ENCODE data around the gene PCDHGA7.
"Not testable (repeated sequence)": the region's sequence is repeated elsewhere in the genome, so short reads cannot be mapped to it uniquely, and the experiment has no call there.

Gene PCDHGA7

DNA sequence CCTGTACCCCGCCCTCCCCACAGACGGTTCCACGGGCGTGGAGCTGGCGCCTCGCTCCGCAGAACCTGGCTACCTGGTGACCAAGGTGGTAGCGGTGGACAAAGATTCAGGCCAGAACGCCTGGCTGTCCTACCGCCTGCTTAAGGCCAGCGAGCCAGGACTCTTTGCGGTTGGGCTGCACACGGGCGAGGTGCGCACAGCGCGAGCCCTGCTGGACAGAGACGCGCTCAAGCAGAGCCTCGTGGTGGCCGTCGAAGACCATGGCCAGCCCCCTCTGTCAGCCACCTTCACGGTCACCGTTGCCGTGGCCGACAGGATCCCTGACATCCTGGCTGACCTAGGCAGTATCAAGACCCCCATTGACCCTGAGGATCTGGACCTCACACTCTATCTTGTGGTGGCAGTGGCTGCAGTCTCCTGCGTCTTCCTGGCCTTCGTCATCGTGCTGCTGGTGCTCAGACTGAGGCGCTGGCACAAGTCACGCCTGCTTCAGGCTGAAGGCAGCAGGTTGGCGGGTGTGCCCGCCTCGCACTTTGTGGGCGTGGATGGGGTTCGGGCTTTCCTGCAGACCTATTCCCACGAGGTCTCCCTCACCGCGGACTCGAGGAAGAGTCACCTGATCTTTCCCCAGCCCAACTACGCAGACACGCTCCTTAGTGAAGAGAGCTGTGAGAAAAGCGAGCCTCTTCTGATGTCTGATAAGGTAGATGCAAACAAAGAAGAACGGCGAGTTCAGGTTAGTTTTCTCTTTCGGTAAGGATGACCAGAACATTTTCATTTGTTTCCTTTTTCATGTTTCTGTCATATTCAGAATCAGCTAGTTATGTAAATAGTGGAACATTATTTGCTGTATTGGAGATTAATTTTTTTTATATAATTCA lies 16.3 kb upstream of the PCDHGA7 start:
- DNase-seq: no peak

DNA sequence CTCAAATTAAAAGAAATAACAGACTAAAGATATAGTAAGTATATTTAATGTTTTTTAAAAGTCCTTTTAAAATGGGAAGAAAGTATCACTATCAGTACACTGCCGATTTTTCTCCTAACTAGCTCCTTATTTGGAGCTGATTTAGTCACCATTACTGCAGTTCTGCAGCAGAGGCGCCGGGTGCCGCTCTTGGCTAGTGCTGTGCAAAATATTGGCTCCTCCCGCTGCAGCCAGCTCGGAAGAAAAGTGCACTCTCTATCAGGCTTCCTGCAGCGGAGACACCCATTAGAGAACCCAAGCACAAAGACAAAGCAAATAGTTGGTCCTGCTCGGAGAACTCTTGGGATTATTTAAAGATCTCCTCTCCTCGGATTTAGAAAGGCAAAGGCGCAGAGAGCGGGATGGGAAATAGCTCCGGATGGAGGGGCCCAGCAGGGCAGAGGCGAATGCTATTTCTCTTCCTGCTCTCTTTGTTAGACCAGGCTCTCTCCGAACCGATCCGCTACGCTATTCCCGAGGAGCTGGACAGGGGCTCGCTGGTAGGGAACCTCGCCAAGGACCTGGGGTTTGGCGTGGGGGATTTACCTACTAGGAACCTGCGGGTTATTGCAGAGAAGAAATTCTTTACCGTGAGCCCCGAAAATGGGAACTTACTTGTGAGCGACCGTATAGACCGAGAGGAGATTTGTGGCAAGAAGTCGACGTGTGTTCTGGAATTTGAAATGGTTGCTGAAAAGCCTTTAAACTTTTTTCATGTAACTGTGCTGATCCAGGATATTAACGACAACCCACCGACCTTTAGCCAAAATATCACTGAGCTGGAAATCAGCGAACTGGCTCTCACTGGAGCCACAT lies 12.3 kb upstream of the PCDHGA7 start, which contains the start of gene PCDHGB3:
Gene PCDHGB3, plus strand, starts transcription at position 249 of the 855 bp plus-strand sequence. Its CDS starts 153 bp downstream, at position 402.
- peak; percentile 10 for DNase-seq

DNA sequence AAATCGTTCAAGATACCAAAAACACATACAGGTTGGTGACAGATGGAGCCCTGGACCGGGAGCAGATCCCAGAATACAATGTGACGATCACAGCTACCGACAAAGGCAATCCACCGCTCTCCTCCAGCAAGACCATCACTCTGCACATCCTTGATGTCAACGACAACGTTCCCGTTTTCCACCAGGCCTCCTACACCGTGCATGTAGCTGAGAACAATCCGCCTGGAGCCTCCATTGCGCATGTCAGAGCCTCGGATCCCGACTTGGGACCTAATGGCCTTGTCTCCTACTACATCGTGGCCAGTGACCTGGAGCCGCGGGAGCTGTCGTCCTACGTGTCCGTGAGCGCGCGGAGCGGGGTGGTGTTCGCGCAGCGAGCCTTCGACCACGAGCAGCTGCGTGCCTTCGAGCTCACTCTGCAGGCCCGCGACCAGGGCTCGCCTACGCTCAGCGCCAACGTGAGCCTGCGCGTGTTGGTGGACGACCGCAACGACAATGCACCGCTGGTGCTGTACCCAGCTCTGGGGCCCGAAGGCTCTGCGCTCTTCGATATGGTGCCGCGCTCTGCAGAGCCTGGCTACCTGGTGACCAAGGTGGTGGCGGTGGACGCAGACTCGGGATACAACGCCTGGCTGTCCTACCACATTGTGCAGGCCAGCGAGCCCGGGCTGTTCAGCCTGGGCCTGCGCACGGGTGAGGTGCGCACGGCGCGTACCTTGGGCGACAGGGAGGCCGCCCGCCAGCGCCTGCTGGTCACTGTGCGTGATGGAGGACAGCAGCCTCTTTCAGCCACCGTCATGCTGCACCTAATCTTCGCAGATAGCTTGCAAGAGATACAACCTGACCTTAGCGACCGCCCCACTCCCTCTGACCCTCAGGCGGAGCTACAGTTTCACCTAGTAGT lies 10.7 kb upstream of the PCDHGA7 start:
- DNase-seq: no peak

DNA sequence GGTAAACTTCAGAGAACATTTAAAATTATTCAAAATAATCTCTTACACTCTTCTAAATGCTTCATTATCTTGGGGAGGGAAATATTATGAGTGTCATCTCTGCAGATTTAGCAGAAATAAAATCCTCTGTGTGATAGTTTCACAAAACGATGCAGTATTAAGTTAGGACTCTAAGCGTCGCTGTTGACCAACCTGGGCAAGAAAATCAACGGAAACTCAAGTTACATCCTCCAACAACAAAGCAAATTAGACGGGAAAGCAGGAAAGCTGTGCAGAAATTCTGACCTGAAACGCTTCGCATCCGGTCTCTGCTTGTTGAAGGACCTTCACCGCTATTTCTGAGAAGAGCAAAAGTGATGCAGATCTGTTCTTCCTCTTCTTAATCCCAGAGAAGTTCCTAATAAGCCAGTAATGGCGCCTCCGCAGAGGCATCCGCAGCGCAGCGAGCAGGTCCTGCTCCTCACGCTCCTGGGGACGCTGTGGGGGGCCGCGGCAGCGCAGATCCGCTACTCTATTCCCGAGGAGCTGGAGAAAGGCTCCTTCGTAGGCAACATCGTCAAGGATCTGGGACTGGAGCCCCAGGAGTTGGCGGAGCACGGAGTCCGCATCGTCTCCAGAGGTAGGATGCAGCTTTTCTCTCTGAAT lies 8.7 kb upstream of the PCDHGA7 start, which contains the start of gene PCDHGA6:
Gene PCDHGA6, plus strand, starts transcription at position 219 of the 645 bp plus-strand sequence. Its CDS starts 193 bp downstream, at position 412.
- no peak for DNase-seq

DNA sequence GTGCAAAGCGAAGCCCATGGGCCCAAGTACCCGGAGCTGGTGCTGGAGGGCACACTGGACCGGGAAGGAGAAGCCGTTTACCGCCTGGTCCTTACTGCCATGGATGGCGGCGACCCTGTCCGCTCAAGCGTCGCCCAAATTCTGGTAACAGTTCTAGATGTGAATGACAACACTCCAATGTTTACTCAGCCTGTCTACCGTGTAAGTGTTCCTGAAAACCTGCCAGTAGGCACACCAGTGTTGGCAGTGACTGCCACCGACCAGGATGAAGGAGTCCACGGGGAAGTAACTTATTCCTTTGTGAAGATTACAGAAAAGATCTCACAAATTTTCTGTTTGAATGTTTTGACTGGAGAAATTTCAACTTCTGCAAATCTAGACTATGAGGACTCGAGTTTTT lies 7.9 kb upstream of the PCDHGA7 start:
- no peak for DNase-seq

DNA sequence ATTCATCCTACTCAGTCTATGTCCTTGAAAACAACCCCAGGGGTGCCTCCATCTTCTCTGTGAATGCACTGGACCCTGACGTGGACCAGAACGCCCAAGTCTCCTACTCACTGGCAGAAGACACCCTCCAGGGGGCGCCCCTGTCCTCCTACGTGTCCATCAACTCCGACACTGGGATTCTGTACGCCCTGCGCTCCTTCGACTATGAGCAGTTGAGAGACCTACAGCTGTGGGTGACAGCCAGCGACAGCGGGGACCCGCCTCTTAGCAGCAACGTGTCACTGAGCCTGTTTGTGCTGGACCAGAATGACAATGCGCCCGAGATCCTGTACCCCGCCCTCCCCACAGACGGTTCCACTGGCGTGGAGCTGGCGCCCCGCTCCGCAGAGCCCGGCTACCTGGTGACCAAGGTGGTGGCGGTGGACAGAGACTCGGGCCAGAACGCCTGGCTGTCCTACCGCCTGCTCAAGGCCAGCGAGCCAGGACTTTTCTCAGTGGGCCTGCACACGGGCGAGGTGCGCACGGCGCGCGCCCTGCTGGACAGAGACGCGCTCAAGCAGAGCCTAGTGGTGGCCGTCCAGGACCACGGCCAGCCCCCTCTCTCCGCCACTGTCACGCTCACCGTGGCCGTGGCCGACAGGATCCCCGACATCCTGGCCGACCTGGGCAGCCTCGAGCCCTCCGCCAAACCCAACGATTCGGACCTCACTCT lies 6.9 kb upstream of the PCDHGA7 start:
- DNase-seq: not testable (repeated sequence)

DNA sequence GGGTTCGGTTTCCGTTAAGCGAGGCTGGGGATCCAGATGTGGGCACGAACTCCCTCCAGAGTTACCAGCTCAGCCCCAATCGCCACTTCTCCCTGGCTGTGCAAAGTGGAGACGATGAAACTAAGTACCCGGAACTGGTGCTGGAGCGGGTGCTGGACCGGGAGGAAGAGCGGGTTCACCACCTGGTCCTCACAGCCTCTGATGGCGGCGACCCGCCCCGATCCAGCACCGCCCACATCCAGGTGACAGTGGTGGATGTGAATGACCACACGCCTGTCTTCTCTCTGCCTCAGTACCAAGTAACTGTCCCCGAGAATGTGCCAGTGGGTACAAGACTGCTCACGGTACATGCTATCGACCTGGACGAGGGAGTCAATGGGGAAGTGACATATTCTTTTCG lies 803 bp downstream of the PCDHGA7 start:
- no peak for DNase-seq

DNA sequence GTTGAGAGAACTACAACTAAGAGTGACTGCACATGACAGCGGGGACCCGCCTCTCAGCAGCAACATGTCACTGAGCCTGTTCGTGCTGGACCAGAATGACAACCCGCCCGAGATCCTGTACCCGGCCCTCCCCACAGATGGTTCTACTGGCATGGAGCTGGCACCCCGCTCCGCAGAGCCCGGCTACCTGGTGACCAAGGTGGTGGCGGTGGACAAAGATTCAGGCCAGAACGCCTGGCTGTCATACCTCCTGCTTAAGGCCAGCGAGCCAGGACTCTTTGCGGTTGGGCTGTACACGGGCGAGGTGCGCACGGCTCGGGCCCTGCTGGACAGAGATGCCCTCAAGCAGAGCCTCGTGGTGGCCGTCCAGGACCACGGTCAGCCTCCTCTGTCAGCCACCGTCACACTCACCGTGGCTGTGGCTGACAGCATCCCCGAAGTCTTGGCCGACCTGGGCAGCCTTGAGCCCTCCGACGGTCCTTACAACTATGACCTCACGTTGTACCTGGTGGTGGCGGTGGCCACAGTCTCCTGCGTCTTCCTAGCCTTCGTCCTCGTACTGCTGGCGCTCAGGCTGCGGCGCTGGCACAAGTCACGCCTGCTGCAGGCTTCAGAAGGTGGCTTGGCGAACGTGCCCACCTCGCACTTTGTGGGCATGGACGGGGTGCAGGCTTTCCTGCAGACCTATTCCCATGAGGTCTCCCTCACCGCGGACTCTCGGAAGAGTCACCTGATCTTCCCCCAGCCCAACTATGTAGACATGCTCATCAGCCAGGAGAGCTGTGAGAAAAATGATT lies 2.1 kb downstream of the PCDHGA7 start:
- no peak for DNase-seq

DNA sequence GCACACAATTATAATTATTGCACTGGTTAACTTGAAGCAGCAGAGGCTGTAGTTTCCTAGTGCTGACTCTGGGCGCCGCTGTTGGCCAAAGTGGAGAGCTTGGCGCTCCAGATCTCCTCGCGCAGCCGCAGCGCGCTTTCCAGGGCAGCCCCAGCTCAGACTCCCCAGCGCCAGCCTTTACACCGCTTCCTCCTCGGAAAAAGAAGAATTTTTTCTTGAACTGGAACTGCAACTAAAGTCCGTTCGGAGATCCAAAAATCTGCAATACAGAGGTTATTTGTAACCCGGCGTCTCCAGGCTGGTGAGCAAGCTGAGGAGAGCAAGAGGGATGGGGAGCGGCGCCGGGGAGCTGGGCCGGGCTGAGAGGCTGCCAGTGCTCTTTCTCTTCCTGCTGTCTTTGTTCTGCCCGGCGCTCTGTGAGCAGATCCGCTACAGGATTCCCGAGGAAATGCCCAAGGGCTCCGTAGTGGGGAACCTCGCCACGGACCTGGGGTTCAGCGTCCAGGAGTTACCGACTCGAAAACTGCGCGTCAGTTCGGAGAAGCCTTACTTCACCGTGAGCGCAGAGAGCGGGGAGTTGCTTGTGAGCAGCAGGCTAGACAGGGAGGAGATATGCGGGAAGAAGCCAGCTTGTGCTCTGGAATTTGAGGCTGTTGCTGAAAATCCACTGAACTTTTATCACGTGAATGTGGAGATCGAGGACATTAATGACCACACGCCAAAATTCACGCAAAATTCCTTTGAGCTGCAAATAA lies 5.2 kb downstream of the PCDHGA7 start, which contains the start of gene PCDHGB4:
Gene PCDHGB4, plus strand, starts transcription at position 142 of the 755 bp plus-strand sequence. Its CDS starts 187 bp downstream, at position 329.
- DNase-seq: not testable (repeated sequence)

DNA sequence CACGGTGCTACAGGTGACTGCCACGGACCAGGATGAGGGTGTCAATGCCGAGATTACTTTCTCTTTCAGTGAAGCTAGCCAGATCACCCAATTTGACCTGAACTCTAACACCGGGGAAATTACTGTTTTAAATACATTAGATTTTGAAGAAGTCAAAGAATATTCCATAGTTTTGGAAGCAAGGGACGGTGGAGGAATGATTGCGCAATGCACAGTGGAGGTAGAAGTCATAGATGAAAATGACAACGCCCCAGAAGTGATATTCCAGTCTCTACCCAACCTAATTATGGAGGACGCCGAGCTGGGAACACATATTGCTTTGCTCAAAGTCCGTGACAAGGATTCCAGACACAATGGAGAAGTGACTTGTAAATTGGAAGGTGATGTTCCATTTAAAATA lies 6.1 kb downstream of the PCDHGA7 start:
- no peak for DNase-seq

DNA sequence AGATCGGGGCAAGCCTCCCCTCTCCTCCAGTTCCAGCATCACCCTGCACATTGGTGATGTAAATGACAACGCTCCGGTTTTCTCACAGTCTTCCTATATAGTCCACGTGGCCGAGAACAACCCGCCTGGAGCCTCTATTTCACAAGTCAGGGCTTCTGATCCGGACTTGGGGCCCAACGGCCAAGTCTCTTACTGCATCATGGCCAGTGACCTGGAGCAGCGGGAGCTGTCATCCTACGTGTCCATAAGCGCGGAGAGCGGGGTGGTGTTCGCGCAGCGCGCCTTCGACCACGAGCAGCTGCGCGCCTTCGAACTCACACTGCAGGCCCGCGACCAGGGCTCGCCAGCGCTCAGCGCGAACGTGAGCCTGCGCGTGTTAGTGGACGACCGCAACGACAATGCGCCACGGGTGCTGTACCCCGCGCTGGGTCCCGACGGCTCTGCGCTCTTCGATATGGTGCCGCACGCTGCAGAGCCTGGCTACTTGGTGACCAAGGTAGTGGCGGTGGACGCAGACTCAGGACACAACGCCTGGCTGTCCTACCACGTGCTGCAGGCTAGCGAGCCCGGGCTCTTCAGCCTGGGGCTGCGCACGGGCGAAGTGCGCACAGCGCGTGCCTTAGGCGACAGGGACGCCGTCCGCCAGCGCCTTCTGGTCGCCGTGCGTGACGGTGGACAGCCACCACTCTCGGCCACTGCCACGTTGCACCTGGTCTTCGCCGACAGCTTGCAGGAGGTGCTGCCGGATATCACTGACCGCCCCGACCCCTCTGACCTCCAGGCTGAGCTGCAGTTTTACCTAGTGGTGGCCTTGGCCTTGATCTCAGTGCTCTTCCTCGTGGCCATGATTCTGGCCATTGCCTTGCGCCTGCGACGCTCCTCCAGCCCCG lies 6.9 kb downstream of the PCDHGA7 start:
- DNase-seq: no peak

DNA sequence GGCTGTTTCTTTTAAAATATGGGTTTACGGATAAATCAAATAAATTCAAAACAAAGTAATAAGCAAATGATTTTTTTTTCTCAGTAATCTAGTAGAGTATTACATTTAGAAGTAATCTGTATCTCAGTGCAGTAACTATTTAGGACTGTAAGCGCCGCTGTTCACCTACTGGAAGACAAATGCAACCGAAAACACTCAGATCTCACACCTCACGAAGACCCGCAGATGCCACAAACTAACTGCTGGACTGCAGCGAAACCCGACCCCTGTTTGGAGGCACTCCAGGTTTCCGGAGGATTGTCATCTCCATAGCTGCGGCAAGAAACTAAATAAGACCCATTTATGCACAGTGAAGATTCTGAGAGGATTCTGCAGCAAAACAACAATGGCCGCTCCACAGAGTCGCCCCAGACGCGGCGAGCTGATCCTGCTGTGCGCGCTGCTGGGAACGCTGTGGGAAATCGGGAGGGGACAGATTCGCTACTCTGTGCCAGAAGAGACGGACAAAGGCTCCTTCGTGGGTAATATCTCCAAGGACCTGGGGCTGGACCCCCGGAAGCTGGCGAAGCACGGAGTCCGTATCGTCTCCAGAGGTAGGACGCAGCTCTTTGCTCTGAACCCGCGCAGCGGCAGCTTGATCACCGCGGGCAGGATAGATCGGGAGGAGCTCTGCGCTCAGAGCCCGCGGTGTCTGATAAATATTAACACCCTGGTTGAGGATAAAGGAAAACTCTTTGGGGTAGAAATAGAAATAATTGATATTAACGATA lies 10.1 kb downstream of the PCDHGA7 start, which contains the start of gene PCDHGA8:
Gene PCDHGA8, plus strand, starts transcription at position 205 of the 770 bp plus-strand sequence. Its CDS starts 181 bp downstream, at position 386.
- DNase-seq: no peak

DNA sequence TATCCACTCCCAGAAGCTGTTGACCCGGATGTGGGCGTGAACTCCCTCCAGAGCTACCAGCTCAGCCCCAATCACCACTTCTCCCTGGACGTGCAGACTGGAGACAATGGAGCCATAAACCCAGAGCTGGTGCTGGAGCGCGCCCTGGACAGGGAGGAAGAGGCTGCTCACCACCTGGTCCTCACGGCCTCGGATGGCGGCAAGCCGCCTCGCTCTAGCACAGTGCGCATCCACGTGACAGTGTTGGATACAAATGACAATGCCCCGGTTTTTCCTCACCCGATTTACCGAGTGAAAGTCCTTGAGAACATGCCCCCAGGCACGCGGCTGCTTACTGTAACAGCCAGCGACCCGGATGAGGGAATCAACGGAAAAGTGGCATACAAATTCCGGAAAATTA lies 10.7 kb downstream of the PCDHGA7 start:
- DNase-seq: no peak

DNA sequence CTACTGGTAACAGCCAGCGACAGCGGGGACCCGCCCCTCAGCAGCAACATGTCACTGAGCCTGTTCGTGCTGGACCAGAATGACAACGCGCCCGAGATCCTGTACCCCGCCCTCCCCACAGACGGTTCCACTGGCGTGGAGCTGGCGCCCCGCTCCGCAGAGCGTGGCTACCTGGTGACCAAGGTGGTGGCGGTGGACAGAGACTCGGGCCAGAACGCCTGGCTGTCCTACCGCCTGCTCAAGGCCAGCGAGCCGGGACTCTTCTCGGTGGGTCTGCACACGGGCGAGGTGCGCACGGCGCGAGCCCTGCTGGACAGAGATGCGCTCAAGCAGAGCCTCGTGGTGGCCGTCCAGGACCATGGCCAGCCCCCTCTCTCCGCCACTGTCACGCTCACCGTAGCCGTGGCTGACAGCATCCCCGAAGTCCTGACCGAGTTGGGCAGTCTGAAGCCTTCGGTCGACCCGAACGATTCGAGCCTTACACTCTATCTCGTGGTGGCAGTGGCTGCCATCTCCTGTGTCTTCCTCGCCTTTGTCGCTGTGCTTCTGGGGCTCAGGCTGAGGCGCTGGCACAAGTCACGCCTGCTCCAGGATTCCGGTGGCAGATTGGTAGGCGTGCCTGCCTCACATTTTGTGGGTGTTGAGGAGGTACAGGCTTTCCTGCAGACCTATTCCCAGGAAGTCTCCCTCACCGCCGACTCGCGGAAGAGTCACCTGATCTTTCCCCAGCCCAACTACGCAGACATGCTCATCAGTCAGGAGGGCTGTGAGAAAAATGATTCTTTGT lies 12.1 kb downstream of the PCDHGA7 start:
- not testable (repeated sequence) for DNase-seq

DNA sequence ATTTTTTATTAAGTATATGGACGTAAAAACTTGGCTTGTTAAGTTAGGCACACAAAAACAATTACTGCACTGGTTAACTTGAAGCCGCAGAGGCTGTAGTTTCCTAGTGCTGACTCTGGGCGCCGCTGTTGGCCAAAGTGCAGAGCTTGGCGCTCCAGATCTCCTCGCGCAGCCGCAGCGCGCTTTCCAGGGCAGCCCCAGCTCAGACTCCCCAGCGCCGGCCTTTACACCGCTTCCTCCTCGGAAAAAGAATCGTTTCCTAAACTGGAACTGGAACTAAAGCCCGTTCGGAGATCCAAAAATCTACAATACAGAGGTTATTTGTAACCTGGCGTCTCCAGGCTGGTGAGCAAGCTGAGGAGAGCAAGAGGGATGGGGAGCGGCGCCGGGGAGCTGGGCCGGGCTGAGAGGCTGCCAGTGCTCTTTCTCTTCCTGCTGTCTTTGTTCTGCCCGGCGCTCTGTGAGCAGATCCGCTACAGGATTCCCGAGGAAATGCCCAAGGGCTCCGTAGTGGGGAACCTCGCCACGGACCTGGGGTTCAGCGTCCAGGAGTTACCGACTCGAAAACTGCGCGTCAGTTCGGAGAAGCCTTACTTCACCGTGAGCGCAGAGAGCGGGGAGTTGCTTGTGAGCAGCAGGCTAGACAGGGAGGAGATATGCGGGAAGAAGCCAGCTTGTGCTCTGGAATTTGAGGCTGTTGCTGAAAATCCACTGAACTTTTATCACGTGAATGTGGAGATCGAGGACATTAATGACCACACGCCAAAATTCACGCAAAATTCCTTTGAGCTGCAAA lies 15.4 kb downstream of the PCDHGA7 start, which contains the start of gene PCDHGB5:
Gene PCDHGB5, plus strand, starts transcription at position 192 of the 796 bp plus-strand sequence. Its CDS starts 181 bp downstream, at position 373.
- DNase-seq: not testable (repeated sequence)
